HepG2 (cell line): Measurements from ENCODE around the gene CHRM3.

ENCODE experiments used
- ARHGAP35 ChIP-seq: sonication (generic); formaldehyde crosslinking; IDR thresholded peaks from 2 replicates; pipeline ENCODE4 v1.9.0; 2022; ENCODE audit warnings: mild to moderate bottlenecking, inconsistent platforms, moderate library complexity, missing genetic modification reagents, borderline replicate concordance
- ASH2L ChIP-seq: fragments of 300-600, 200-600 bp; sonication (generic); IDR thresholded peaks from 2 replicates; pipeline ENCODE4 v1.7.0; 2017; ENCODE audit warnings: low read depth, mild to moderate bottlenecking, moderate library complexity, mixed read lengths, low read length; ENCODE audit not compliant: insufficient read length
- CTCF ChIP-seq: sonication (generic); formaldehyde crosslinking; IDR thresholded peaks from 2 replicates; pipeline ENCODE4 v1.5.0; 2020; ENCODE audit warnings: mild to moderate bottlenecking, missing genetic modification reagents, moderate library complexity
- EED ChIP-seq: sonication (generic); formaldehyde crosslinking; IDR thresholded peaks from 2 replicates; pipeline ENCODE4 v1.5.0; 2020; ENCODE audit warnings: mild to moderate bottlenecking, missing genetic modification reagents
- POLR2AphosphoS5 ChIP-seq: IDR thresholded peaks from 2 replicates; pipeline ENCODE4 v1.6.1; 2012; ENCODE audit warnings: low read depth, low read length
- SP140L ChIP-seq: sonication (generic); formaldehyde crosslinking; IDR thresholded peaks from 2 replicates; pipeline ENCODE4 v1.4.0; 2020; ENCODE audit warnings: missing genetic modification reagents, borderline replicate concordance
- STAT5B ChIP-seq: sonication (generic); formaldehyde crosslinking; IDR thresholded peaks from 2 replicates; pipeline ENCODE4 v1.4.0; 2020; ENCODE audit warnings: missing genetic modification reagents
- TBL1XR1 ChIP-seq: fragments of 150-350 bp; IDR thresholded peaks from 2 replicates; pipeline ENCODE4 v1.6.1; 2014; ENCODE audit warnings: borderline replicate concordance, low read length; ENCODE audit not compliant: partially characterized antibody
- TCF7L2 ChIP-seq: IDR thresholded peaks from 2 replicates; pipeline ENCODE4 v1.6.1; 2011; ENCODE audit warnings: mild to moderate bottlenecking, low read depth, low read length, moderate library complexity
- ZBTB33 ChIP-seq: sonication (generic); formaldehyde crosslinking; IDR thresholded peaks from 2 replicates; pipeline ENCODE4 v1.4.0; 2020; ENCODE audit warnings: missing genetic modification reagents
- ZNF121 ChIP-seq: sonication (generic); formaldehyde crosslinking; IDR thresholded peaks from 2 replicates; pipeline ENCODE4 v1.5.0; 2020; ENCODE audit warnings: mild to moderate bottlenecking, missing genetic modification reagents
- ZNF333 ChIP-seq: sonication (generic); formaldehyde crosslinking; IDR thresholded peaks from 2 replicates; pipeline ENCODE4 v1.4.0; 2020; ENCODE audit warnings: mild to moderate bottlenecking, missing genetic modification reagents, borderline replicate concordance
- TF ChIP-seq, protein P1 (sequence below): sonication (generic); formaldehyde crosslinking; IDR thresholded peaks from 2 replicates; pipeline ENCODE4 v1.4.0; 2020; ENCODE audit warnings: missing genetic modification reagents, mild to moderate bottlenecking, borderline replicate concordance
- TF ChIP-seq, protein P2 (sequence below): sonication (generic); formaldehyde crosslinking; IDR thresholded peaks from 2 replicates; pipeline ENCODE4 v1.4.0; 2020; ENCODE audit warnings: missing genetic modification reagents, mild to moderate bottlenecking, borderline replicate concordance

GRCh38 chr1:239387304-239388158, 1.2 kb downstream of the CHRM3 start:
- TF ChIP-seq, protein P1, sequence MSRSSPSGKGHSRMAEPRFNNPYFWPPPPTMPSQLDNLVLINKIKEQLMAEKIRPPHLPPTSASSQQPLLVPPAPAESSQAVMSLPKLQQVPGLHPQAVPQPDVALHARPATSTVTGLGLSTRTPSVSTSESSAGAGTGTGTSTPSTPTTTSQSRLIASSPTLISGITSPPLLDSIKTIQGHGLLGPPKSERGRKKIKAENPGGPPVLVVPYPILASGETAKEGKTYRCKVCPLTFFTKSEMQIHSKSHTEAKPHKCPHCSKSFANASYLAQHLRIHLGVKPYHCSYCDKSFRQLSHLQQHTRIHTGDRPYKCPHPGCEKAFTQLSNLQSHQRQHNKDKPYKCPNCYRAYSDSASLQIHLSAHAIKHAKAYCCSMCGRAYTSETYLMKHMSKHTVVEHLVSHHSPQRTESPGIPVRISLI: no peak
- TF ChIP-seq TCF7L2: no peak
- TF ChIP-seq TBL1XR1: no peak
- TF ChIP-seq POLR2AphosphoS5: no peak
- TF ChIP-seq SP140L (CRISPR knock-in tag): no peak
- no peak for TF ChIP-seq CTCF (CRISPR knock-in tag)
- TF ChIP-seq ARHGAP35 (CRISPR knock-in tag): no peak
- no peak for TF ChIP-seq EED (CRISPR knock-in tag)
- TF ChIP-seq ASH2L: no peak
- TF ChIP-seq ZBTB33 (CRISPR knock-in tag): no peak
- no peak for TF ChIP-seq ZNF333 (CRISPR knock-in tag)
- no peak for TF ChIP-seq STAT5B
- TF ChIP-seq ZNF121 (CRISPR knock-in tag): no peak
- TF ChIP-seq, protein P2, sequence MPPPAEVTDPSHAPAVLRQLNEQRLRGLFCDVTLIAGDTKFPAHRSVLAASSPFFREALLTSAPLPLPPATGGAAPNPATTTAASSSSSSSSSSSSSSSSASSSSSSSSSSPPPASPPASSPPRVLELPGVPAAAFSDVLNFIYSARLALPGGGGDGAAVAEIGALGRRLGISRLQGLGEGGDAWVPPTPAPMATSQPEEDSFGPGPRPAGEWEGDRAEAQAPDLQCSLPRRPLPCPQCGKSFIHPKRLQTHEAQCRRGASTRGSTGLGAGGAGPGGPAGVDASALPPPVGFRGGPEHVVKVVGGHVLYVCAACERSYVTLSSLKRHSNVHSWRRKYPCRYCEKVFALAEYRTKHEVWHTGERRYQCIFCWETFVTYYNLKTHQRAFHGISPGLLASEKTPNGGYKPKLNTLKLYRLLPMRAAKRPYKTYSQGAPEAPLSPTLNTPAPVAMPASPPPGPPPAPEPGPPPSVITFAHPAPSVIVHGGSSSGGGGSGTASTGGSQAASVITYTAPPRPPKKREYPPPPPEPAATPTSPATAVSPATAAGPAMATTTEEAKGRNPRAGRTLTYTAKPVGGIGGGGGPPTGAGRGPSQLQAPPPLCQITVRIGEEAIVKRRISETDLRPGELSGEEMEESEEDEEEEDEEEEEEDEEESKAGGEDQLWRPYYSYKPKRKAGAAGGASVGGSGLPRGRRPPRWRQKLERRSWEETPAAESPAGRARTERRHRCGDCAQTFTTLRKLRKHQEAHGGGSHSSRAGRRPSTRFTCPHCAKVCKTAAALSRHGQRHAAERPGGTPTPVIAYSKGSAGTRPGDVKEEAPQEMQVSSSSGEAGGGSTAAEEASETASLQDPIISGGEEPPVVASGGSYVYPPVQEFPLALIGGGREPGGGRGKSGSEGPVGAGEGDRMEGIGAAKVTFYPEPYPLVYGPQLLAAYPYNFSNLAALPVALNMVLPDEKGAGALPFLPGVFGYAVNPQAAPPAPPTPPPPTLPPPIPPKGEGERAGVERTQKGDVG (CRISPR knock-in tag): no peak
